ENCODE data around the gene SHANK1.
"Not testable (repeated sequence)": the region's sequence is repeated elsewhere in the genome, so short reads cannot be mapped to it uniquely, and the experiment has no call there.

Gene SHANK1

GRCh38 chr19:50629801-50630200 is 89.8 kb downstream of the SHANK1 start:
- H3K4me3 ChIP-seq (ENCODE audit: low read depth, low read length), result no peak overlapping the region
- DNase-seq (ENCODE audit: low read depth), result no peak
- no peak for TF ChIP-seq CTCF (conservative IDR thresholded peaks at IDR 0.05; ENCODE audit: low read depth, low read length)

- no peak overlapping the region for H3K4me3 ChIP-seq (ENCODE audit: low read depth, low read length)
- no peak for DNase-seq (ENCODE audit: low read depth)
- no peak for TF ChIP-seq CTCF (conservative IDR thresholded peaks at IDR 0.05; ENCODE audit: low read depth, low read length)
Measured at GRCh38 chr19:50629194-50629593, 90.4 kb downstream of the SHANK1 start.

- DNase-seq (ENCODE audit: low read depth), result no peak
- H3K4me3 ChIP-seq (ENCODE audit: low read depth, low read length), result no peak overlapping the region
- no peak for TF ChIP-seq CTCF (conservative IDR thresholded peaks at IDR 0.05; ENCODE audit: low read depth, low read length)
Measured at GRCh38 chr19:50628551-50628950, 91.1 kb downstream of the SHANK1 start.

- no peak overlapping the region for H3K4me3 ChIP-seq (ENCODE audit: low read depth, low read length)
- DNase-seq (ENCODE audit: low read depth), result no peak
- TF ChIP-seq CTCF (conservative IDR thresholded peaks at IDR 0.05; ENCODE audit: low read depth, low read length), result no peak
Measured at GRCh38 chr19:50628146-50628545, 91.5 kb downstream of the SHANK1 start.

GRCh38 chr19:50626795-50627194 is 92.8 kb downstream of the SHANK1 start:
- no peak for DNase-seq (ENCODE audit: low read depth)
- H3K4me3 ChIP-seq (ENCODE audit: low read depth, low read length), result no peak overlapping the region
- TF ChIP-seq CTCF (conservative IDR thresholded peaks at IDR 0.05; ENCODE audit: low read depth, low read length), result no peak

GRCh38 chr19:50626011-50626410 is 93.6 kb downstream of the SHANK1 start:
- H3K4me3 ChIP-seq (ENCODE audit: low read depth, low read length), result no peak overlapping the region
- DNase-seq (ENCODE audit: low read depth), result no peak
- TF ChIP-seq CTCF (conservative IDR thresholded peaks at IDR 0.05; ENCODE audit: low read depth, low read length), result no peak

- H3K4me3 ChIP-seq (ENCODE audit: low read depth, low read length), result no peak overlapping the region
- DNase-seq (ENCODE audit: low read depth), result no peak
- TF ChIP-seq CTCF (conservative IDR thresholded peaks at IDR 0.05; ENCODE audit: low read depth, low read length), result no peak
Measured at GRCh38 chr19:50624949-50625600, 94.5 kb downstream of the SHANK1 start.

GRCh38 chr19:50620394-50620906 is 99.2 kb downstream of the SHANK1 start:
- H3K4me3 ChIP-seq (ENCODE audit: low read depth, low read length); DNase-seq (ENCODE audit: low read depth): not testable (repeated sequence)

- DNase-seq (ENCODE audit: low read depth); H3K4me3 ChIP-seq (ENCODE audit: low read depth, low read length): not testable (repeated sequence)
Measured at GRCh38 chr19:50619184-50619583, 100.4 kb downstream of the SHANK1 start.

GRCh38 chr19:50618379-50618778 is 101.2 kb downstream of the SHANK1 start:
- not testable (repeated sequence) for DNase-seq (ENCODE audit: low read depth); H3K4me3 ChIP-seq (ENCODE audit: low read depth, low read length)

Measured in choroid plexus epithelial cell (primary cell).